ENCODE data around the gene ITCH.

ITCH gene

GRCh38 chr20:34560614-34561013 is 197.5 kb downstream of the ITCH start:
- DNase-seq = no peak
